Prostate gland (tissue), 2 donors: Measurements from ENCODE around the gene RUNX3.

Experiments used
- CTCF ChIP-seq, 4 experiments: fragments of 200-600 bp in 2 of 4; fragments of 450-650 bp in 2 of 4; sonication (generic) in 2 of 4; IDR thresholded peaks; 1 replicate in 3 of 4; 2 replicates in 1 of 4; pipeline ENCODE4 v1.5.1; 2016 to 2019; ENCODE audit warnings: antibody characterized with exemption in 4 of 4, mild to moderate bottlenecking in 2 of 4, moderate library complexity in 2 of 4
- POLR2A ChIP-seq: fragments of 450-650 bp; IDR thresholded peaks from one replicate; pipeline ENCODE4 v1.6.1; 2016; ENCODE audit warnings: antibody characterized with exemption, mild to moderate bottlenecking
- POLR2AphosphoS5 ChIP-seq: sonication (generic); formaldehyde crosslinking; IDR thresholded peaks from one replicate; pipeline ENCODE4 v1.6.1; 2017; ENCODE audit warnings: antibody characterized with exemption

DNA sequence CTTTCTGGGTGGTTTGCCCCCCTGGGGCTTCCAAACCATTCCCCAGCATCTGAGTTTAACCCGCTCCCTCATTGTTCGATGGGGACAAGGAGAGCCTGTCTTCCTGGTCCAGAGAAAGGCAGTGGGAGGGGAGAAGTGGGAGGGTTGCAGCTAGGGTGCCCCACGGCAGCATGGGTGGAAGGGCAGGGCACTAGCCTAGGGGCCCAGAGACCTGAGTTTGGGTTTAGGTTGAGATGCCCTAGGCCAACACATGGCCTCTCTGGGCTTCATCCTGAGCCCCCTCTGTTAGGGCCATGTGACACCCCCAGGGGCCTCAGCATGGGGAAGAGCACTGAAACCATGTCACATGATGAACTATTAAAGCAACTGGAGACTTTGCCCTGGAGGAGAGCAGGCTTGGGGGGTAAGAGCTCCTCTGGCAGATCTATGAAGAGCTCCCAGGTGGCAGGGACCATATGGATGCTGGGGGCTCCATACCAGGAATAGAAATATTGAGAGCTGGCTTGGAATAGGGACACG, 9.7 kb upstream of the RUNX3 start:
- TF ChIP-seq POLR2A (no peak), CTCF (IDR thresholded peaks at IDR 0.05) (no peak), POLR2AphosphoS5 (no peak)
